ENCODE results near the gene MOG.

The MOG gene

DNA sequence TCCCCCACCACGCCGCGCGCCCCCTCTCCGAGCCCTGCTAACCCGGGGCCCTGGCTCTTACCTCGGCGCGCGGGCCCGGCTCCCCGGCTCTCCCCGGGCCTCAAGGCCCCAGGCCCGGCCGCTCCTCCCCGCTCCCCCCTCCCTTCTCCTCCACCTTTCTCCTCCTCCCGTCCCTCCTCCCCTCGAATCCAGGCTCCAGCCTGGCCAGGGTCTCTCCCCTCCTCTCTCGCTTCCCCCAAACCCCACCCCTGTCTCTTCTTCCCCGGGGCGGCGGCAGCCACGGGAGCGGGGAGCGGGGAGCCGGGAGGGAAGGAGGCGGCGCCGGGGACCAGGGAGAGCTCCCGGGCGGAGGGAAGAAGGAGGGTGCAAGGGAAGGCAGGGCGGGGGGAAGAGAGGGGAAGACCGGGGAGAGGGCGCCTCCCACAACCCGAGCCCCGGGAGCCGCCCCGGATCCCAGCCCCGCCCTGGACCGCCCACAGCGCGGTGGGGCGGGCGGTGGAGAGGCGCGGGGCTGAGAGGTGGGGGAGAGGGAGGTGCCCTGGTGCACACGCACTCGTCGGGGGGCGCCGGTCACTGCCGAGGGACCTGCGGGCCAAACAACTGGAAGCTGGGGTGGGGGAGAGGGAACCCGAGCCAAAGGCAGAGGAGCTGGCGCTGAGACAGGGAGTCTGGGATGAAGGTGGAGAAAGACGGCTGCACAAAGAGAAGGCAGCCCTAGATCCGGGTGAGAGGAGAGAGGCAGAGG is 23.9 kb upstream of the MOG start, which contains the start of gene GABBR1:
Gene GABBR1, minus strand, starts transcription at position 395 of the 745 bp plus-strand sequence. CDS start 798 bp downstream, outside the sequence.
- Histone ChIP-seq H4K12ac (ENCODE audit: low read depth, low read length) (no peak within 1 kb of the TSS), H4K8ac (ENCODE audit: low read depth, low read length) (peak within 1 kb of the TSS; percentile 53), H3K9me3 (ENCODE audit: insufficient read depth, low read depth, low read length) (no peaks in the 10 kb centered on the region), H2AFZ (ENCODE audit: insufficient read depth, low read length, poor library complexity) (peak within 1 kb of the TSS; percentile 51), H3K18ac (ENCODE audit: low read length) (peak within 1 kb of the TSS; percentile 59), H3K27me3 (ENCODE audit: insufficient read depth, low read length) (peaks cover 9% of the 10 kb centered on the region), H3K4ac (ENCODE audit: low read depth, low read length) (peak within 1 kb of the TSS; percentile 2), H3K79me2 (ENCODE audit: control insufficient read depth, insufficient read depth, low read length, poor library complexity) (peaks cover 2% of the 10 kb centered on the region), H4K91ac (ENCODE audit: low read depth, low read length) (peak within 1 kb of the TSS; percentile 39), H3K4me3 (ENCODE audit: low read depth, low read length) (peak within 1 kb of the TSS; percentile 88), H2BK12ac (ENCODE audit: low read length) (no peak within 1 kb of the TSS), H3K9ac (ENCODE audit: low read length) (peak within 1 kb of the TSS; percentile 61), H2BK5ac (ENCODE audit: low read depth, low read length, poor library complexity) (no peak within 1 kb of the TSS), H3K36me3 (ENCODE audit: control insufficient read depth in 1 of 2, insufficient read depth in 2 of 2, low read length in 2 of 2) (peaks cover 0 to 1% of the 10 kb centered on the region in 2 experiments), H3K4me2 (ENCODE audit: low read length) (peak within 1 kb of the TSS; percentile 99), H3K79me1 (ENCODE audit: low read length) (peaks cover 4% of the 10 kb centered on the region), H2BK120ac (ENCODE audit: insufficient read depth, low read length, poor library complexity) (peak within 1 kb of the TSS; percentile 5), H3K27ac (ENCODE audit: low read depth, low read length) (peak within 1 kb of the TSS; percentile 64), H3K14ac (ENCODE audit: low read length) (no peak within 1 kb of the TSS), H2AK5ac (ENCODE audit: low read length) (no peak within 1 kb of the TSS), H3K23ac (ENCODE audit: low read length) (no peak within 1 kb of the TSS), H3K4me1 (ENCODE audit: control insufficient read depth in 1 of 2, insufficient read depth in 2 of 2, low read length in 2 of 2) (peaks cover 10 to 14% of the 10 kb centered on the region in 2 experiments)
- DNase-seq = peak in 1 of 2 donors; percentile 11
- no CpG with 5 or more reads among the region's 57 CpGs for WGBS (ENCODE audit: extremely low coverage, insufficient coverage, insufficient read length)

DNA sequence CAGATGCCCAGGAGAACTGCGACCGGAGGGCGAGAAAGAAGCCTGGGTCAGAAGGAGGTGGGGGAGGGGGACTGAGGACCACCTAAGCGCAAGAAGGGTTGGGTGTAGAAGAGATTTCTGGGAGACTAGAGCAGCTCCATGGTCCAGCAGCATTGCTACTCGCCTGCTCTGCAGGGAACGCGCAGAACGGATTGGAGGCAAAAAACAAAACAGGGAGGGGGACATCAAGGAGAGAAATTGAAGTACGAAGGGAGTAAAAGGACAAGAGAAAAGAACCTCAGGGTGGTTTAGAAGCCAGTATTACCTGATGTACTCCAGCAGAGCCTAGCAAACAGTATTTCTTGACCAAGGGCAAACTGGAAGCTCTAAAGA is 23.4 kb upstream of the MOG start:
- H3K36me3 ChIP-seq (ENCODE audit: control insufficient read depth in 1 of 2, insufficient read depth in 2 of 2, low read length in 2 of 2) = peaks cover 0 to 1% of the 10 kb centered on the region in 2 experiments
- no peak overlapping the region for H4K91ac ChIP-seq (ENCODE audit: low read depth, low read length)
- H3K23ac ChIP-seq (ENCODE audit: low read length) = no peak overlapping the region

DNA sequence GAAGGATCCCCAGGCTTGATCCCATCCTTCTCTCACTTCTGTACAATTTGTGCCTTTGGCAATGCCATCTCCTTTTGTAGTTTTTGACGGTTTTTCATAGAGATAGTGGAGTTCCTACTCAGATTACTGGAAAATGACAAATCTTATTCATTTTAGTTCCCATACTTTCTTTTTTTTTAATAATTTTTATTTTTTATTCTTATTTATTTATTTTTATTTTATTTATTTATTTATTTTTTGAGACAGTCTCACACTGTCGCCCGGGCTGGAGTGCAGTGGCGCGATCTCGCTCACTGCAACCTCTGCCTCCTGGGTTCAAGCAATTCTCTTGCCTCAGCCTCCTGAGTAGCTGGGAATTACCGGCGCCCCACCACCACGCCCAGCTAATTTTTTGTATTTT is 19.6 kb upstream of the MOG start:
- H2BK120ac ChIP-seq (ENCODE audit: insufficient read depth, low read length, poor library complexity) = no peak overlapping the region
- no peaks in the 10 kb centered on the region for H3K79me2 ChIP-seq (ENCODE audit: control insufficient read depth, insufficient read depth, low read length, poor library complexity)
- H3K4me1 ChIP-seq (ENCODE audit: control insufficient read depth in 1 of 2, insufficient read depth in 2 of 2, low read length in 2 of 2) = peaks cover 0 to 6% of the 10 kb centered on the region in 2 experiments
- H3K4me3 ChIP-seq (ENCODE audit: low read depth, low read length) = no peak overlapping the region
- peaks cover 3% of the 10 kb centered on the region for H3K79me1 ChIP-seq (ENCODE audit: low read length)
- no peak overlapping the region for H3K4ac ChIP-seq (ENCODE audit: low read depth, low read length)
- no peak overlapping the region for H2AK5ac ChIP-seq (ENCODE audit: low read length)
- no peak overlapping the region for H3K14ac ChIP-seq (ENCODE audit: low read length)
- no peak overlapping the region for H3K23ac ChIP-seq (ENCODE audit: low read length)
- DNase-seq = no peak
- no peak overlapping the region for H4K12ac ChIP-seq (ENCODE audit: low read depth, low read length)
- H4K8ac ChIP-seq (ENCODE audit: low read depth, low read length) = no peak overlapping the region
- H3K18ac ChIP-seq (ENCODE audit: low read length) = no peak overlapping the region
- no peak overlapping the region for H3K27ac ChIP-seq (ENCODE audit: low read depth, low read length)
- H3K36me3 ChIP-seq (ENCODE audit: control insufficient read depth in 1 of 2, insufficient read depth in 2 of 2, low read length in 2 of 2) = no peaks in the 10 kb centered on the region
- no CpG with 5 or more reads among the region's 9 CpGs for WGBS (ENCODE audit: extremely low coverage, insufficient coverage, insufficient read length)
- no peak overlapping the region for H2AFZ ChIP-seq (ENCODE audit: insufficient read depth, low read length, poor library complexity)
- H3K9ac ChIP-seq (ENCODE audit: low read length) = no peak overlapping the region
- H2BK12ac ChIP-seq (ENCODE audit: low read length) = no peak overlapping the region
- no peak overlapping the region for H4K91ac ChIP-seq (ENCODE audit: low read depth, low read length)
- H3K27me3 ChIP-seq (ENCODE audit: insufficient read depth, low read length) = peaks cover under 1% of the 10 kb centered on the region
- no peaks in the 10 kb centered on the region for H3K9me3 ChIP-seq (ENCODE audit: insufficient read depth, low read depth, low read length)
- H2BK5ac ChIP-seq (ENCODE audit: low read depth, low read length, poor library complexity) = no peak overlapping the region
- no peak overlapping the region for H3K4me2 ChIP-seq (ENCODE audit: low read length)

More for the DNA sequence above, 23.4 kb upstream of the MOG start:
- DNase-seq = no peak
- H3K4me2 ChIP-seq (ENCODE audit: low read length) = peak overlapping the region; percentile 99
- no peak overlapping the region for H2BK120ac ChIP-seq (ENCODE audit: insufficient read depth, low read length, poor library complexity)
- H4K12ac ChIP-seq (ENCODE audit: low read depth, low read length) = no peak overlapping the region
- H3K27ac ChIP-seq (ENCODE audit: low read depth, low read length) = no peak overlapping the region
- peaks cover 10 to 14% of the 10 kb centered on the region in 2 experiments for H3K4me1 ChIP-seq (ENCODE audit: control insufficient read depth in 1 of 2, insufficient read depth in 2 of 2, low read length in 2 of 2)
- H3K9ac ChIP-seq (ENCODE audit: low read length) = peak overlapping the region; percentile 28
- no peak overlapping the region for H3K14ac ChIP-seq (ENCODE audit: low read length)
- no peak overlapping the region for H2BK12ac ChIP-seq (ENCODE audit: low read length)
- peaks cover 4% of the 10 kb centered on the region for H3K79me1 ChIP-seq (ENCODE audit: low read length)
- WGBS (ENCODE audit: extremely low coverage, insufficient coverage, insufficient read length) = no CpG with 5 or more reads among the region's 9 CpGs
- peak overlapping the region; percentile 88 for H3K4me3 ChIP-seq (ENCODE audit: low read depth, low read length)
- H3K18ac ChIP-seq (ENCODE audit: low read length) = no peak overlapping the region
- H3K9me3 ChIP-seq (ENCODE audit: insufficient read depth, low read depth, low read length) = no peaks in the 10 kb centered on the region
- no peak overlapping the region for H3K4ac ChIP-seq (ENCODE audit: low read depth, low read length)
- H4K8ac ChIP-seq (ENCODE audit: low read depth, low read length) = peak overlapping the region; percentile 31
- H3K27me3 ChIP-seq (ENCODE audit: insufficient read depth, low read length) = peaks cover 9% of the 10 kb centered on the region
- no peaks in the 10 kb centered on the region for H3K79me2 ChIP-seq (ENCODE audit: control insufficient read depth, insufficient read depth, low read length, poor library complexity)
- H2AK5ac ChIP-seq (ENCODE audit: low read length) = no peak overlapping the region
- peak overlapping the region; percentile 51 for H2AFZ ChIP-seq (ENCODE audit: insufficient read depth, low read length, poor library complexity)
- H2BK5ac ChIP-seq (ENCODE audit: low read depth, low read length, poor library complexity) = no peak overlapping the region

DNA sequence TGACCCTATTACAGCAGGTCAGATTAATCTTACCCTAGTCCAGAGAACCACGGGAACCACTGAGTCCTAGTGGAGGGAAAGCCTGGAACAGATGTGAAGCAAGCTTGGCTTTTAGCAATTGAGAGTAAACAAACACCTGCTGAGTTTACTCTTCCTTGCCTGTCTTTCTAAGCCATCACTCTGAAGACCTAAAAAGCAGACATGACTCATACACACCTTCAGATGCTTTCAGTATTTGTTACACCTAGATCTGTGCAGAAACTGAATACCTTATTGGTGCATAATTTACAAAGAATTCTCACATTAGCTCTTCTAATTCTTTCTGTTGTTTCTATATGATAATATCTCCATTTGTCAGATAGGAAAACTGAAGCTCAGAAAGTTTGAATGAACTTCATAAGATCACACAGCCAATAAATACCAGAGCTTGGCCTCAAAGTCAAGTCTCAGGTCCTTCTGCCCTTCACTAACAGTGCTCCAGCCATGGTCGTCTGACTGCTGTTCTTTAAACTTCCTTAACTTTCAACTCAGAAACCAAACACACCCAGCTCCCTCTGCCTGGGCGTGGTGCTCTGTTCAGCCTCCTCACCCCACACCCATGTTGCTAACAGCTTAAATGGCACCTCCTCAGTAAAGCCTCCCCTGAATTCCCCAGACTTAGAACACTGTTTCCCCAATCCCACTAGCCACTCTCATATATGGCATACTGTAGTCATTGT is 15.3 kb upstream of the MOG start:
- no peak overlapping the region for H4K91ac ChIP-seq (ENCODE audit: low read depth, low read length)
- H3K36me3 ChIP-seq (ENCODE audit: control insufficient read depth in 1 of 2, insufficient read depth in 2 of 2, low read length in 2 of 2) = no peaks in the 10 kb centered on the region
- H3K79me1 ChIP-seq (ENCODE audit: low read length) = no peaks in the 10 kb centered on the region
- no peak overlapping the region for H3K9ac ChIP-seq (ENCODE audit: low read length)
- H2AFZ ChIP-seq (ENCODE audit: insufficient read depth, low read length, poor library complexity) = no peak overlapping the region
- H3K27me3 ChIP-seq (ENCODE audit: insufficient read depth, low read length) = no peaks in the 10 kb centered on the region
- H2BK12ac ChIP-seq (ENCODE audit: low read length) = no peak overlapping the region
- no peak overlapping the region for H3K14ac ChIP-seq (ENCODE audit: low read length)
- H3K4me3 ChIP-seq (ENCODE audit: low read depth, low read length) = no peak overlapping the region
- H4K8ac ChIP-seq (ENCODE audit: low read depth, low read length) = no peak overlapping the region
- H3K9me3 ChIP-seq (ENCODE audit: insufficient read depth, low read depth, low read length) = no peaks in the 10 kb centered on the region
- H3K4ac ChIP-seq (ENCODE audit: low read depth, low read length) = no peak overlapping the region
- H3K79me2 ChIP-seq (ENCODE audit: control insufficient read depth, insufficient read depth, low read length, poor library complexity) = no peaks in the 10 kb centered on the region
- H2BK5ac ChIP-seq (ENCODE audit: low read depth, low read length, poor library complexity) = no peak overlapping the region
- H3K27ac ChIP-seq (ENCODE audit: low read depth, low read length) = no peak overlapping the region
- no peak overlapping the region for H2BK120ac ChIP-seq (ENCODE audit: insufficient read depth, low read length, poor library complexity)
- H3K4me1 ChIP-seq (ENCODE audit: control insufficient read depth in 1 of 2, insufficient read depth in 2 of 2, low read length in 2 of 2) = no peaks in the 10 kb centered on the region
- WGBS (ENCODE audit: extremely low coverage, insufficient coverage, insufficient read length) = no CpG with 5 or more reads among the region's 3 CpGs
- H4K12ac ChIP-seq (ENCODE audit: low read depth, low read length) = no peak overlapping the region
- DNase-seq = peak in 1 of 2 donors; percentile 55
- H2AK5ac ChIP-seq (ENCODE audit: low read length) = no peak overlapping the region
- no peak overlapping the region for H3K18ac ChIP-seq (ENCODE audit: low read length)
- H3K4me2 ChIP-seq (ENCODE audit: low read length) = no peak overlapping the region
- H3K23ac ChIP-seq (ENCODE audit: low read length) = no peak overlapping the region
